K562 (cell line): ENCODE measurements around the gene ST7. TPM values are rescaled to one million over a fixed set of nuclear protein-coding genes. Genes with fewer than 3 reads are reported as not detected.
"Not testable (repeated sequence)": the region's sequence is repeated elsewhere in the genome, so short reads cannot be mapped to it uniquely, and the experiment has no call there.

Source experiments
- ATAC-seq: fragments of 200-7000 bp; cut with Tn5 transposase; 3 replicates; pipeline ENCODE4 v1.9.1; 2020; ENCODE audit warnings: moderate library complexity
- BruUV-seq: library from RNA; stranded (reverse); fragments of 400-500 nt; replicated peaks from 2 replicates; lab custom pipeline; 2021; lab: Mats Ljungman, UMichigan
- CTCF ChIA-PET: fragments of 300-600 bp; formaldehyde crosslinking; extraction: SDS; loops from one replicate; lab custom pipeline; 2021; ENCODE audit warnings: low intra/inter-chr PET ratio; lab: Yijun Ruan, JAX
- POLR2A ChIA-PET: fragments of 300-600, 350-650 bp; sonication (Branson Sonifier 250); formaldehyde crosslinking; extraction: SDS; loops from one replicate; lab custom pipeline; 2021; ENCODE audit warnings: antibody characterized with exemption, inconsistent platforms; lab: Yijun Ruan, JAX
- DNase-seq, 4 experiments: peaks; one replicate each; pipeline versions ENCODE4 v3.0.0 to v3.0.0-alpha.2; 2011 to 2018; ENCODE audit warnings: low spot score in 3 of 4, mixed read lengths in 3 of 4; ENCODE audit errors: extremely low read depth in 1 of 4
- FAIRE-seq: peaks from 2 replicates; lab custom pipeline; 2011; peaks lifted over from hg19 to GRCh38; lab: Jason Lieb, UNC
- H2AFZ ChIP-seq: 2 replicates; pipeline ENCODE4 v1.6.0; 2011; ENCODE audit warnings: low read depth, low read length, control low read depth, inconsistent platforms
- H3K27ac ChIP-seq: fragments of 200-600 bp; 3 replicates; pipeline ENCODE4 v1.8.0; 2011; ENCODE audit warnings: low read depth, mild to moderate bottlenecking, control low read depth, inconsistent platforms, low read length, moderate library complexity, mixed read lengths; ENCODE audit errors: extremely low read depth
- H3K27me3 ChIP-seq, 2 experiments: fragments of 300-600 bp in 1 of 2; 2 replicates in 1 of 2; 3 replicates in 1 of 2; pipeline versions ENCODE4 v1.6.0 to v1.8.0; 2011; ENCODE audit warnings: inconsistent platforms in 2 of 2, low read length in 2 of 2, mild to moderate bottlenecking in 1 of 2, mixed read lengths in 1 of 2, moderate library complexity in 1 of 2; ENCODE audit not compliant: control insufficient read depth in 2 of 2, insufficient read depth in 2 of 2
- H3K36me3 ChIP-seq: fragments of 300-600 bp; 3 replicates; pipeline ENCODE4 v1.8.0; 2011; ENCODE audit warnings: mild to moderate bottlenecking, low read length, inconsistent platforms; ENCODE audit not compliant: control insufficient read depth, insufficient read depth
- H3K4me1 ChIP-seq, 2 experiments: fragments of 200-600 bp in 1 of 2; replicated peaks in 1 of 2; 2 replicates in 1 of 2; 3 replicates in 1 of 2; pipeline versions ENCODE4 v1.5.1 to v1.8.0; 2011; ENCODE audit warnings: inconsistent platforms in 2 of 2, low read length in 2 of 2, mild to moderate bottlenecking in 1 of 2, mixed read lengths in 1 of 2, moderate library complexity in 1 of 2; ENCODE audit not compliant: control insufficient read depth in 2 of 2, insufficient read depth in 2 of 2
- H3K4me2 ChIP-seq: 2 replicates; pipeline ENCODE4 v1.6.1; 2011; ENCODE audit warnings: low read length, control low read depth, inconsistent platforms, mixed read lengths; ENCODE audit not compliant: insufficient read depth
- H3K4me3 ChIP-seq: fragments of 200-600 bp; sonication (generic), shearing (Covaris generic); 2 replicates; pipeline ENCODE4 v1.5.1; 2016; ENCODE audit warnings: control low read depth, inconsistent platforms
- H3K79me2 ChIP-seq: fragments of 200-600 bp; 3 replicates; pipeline ENCODE4 v1.8.0; 2011; ENCODE audit warnings: low read length, inconsistent platforms; ENCODE audit not compliant: control insufficient read depth, insufficient read depth
- H3K9ac ChIP-seq, 2 experiments: 2 replicates each; pipeline versions ENCODE4 v1.6.0 to v1.6.1; 2011; ENCODE audit warnings: low read depth in 2 of 2, low read length in 2 of 2, control low read depth in 1 of 2, inconsistent platforms in 1 of 2, mild to moderate bottlenecking in 1 of 2, mixed read lengths in 1 of 2; ENCODE audit not compliant: insufficient read depth in 1 of 2
- H3K9me1 ChIP-seq: one replicate; pipeline ENCODE4 v1.6.0; 2011; ENCODE audit warnings: inconsistent platforms, mild to moderate bottlenecking, low read length, moderate library complexity; ENCODE audit not compliant: control insufficient read depth, insufficient read depth
- H3K9me3 ChIP-seq: replicated peaks from 2 replicates; pipeline ENCODE4 v1.5.1; 2011; ENCODE audit warnings: low read depth, low read length, inconsistent platforms; ENCODE audit not compliant: control insufficient read depth, insufficient read depth
- H4K20me1 ChIP-seq: replicated peaks from 2 replicates; pipeline ENCODE4 v1.6.1; 2011; ENCODE audit warnings: low read length, inconsistent platforms, mixed read lengths; ENCODE audit not compliant: control insufficient read depth, insufficient read depth
- C11orf30 ChIP-seq: fragments of 450-650 bp; IDR thresholded peaks from 2 replicates; pipeline ENCODE4 v1.6.1; 2016; ENCODE audit warnings: low read depth, mild to moderate bottlenecking
- CHAMP1 ChIP-seq: fragments of 450-650 bp; IDR thresholded peaks from 2 replicates; pipeline ENCODE4 v1.6.1; 2016; ENCODE audit warnings: mild to moderate bottlenecking
- CREM ChIP-seq: IDR thresholded peaks from 2 replicates; pipeline ENCODE4 v1.6.1; 2014; ENCODE audit warnings: antibody characterized with exemption, low read depth
- DEAF1 ChIP-seq: fragments of 450-650 bp; formaldehyde crosslinking; IDR thresholded peaks from 2 replicates; pipeline ENCODE4 v1.4.0; 2020; ENCODE audit warnings: mild to moderate bottlenecking, moderate library complexity
- ELF1 ChIP-seq: fragments of 200-800 bp; sonication (Bioruptor generic); IDR thresholded peaks from 2 replicates; pipeline ENCODE4 v1.6.1; 2016; ENCODE audit warnings: missing genetic modification characterization, missing compliant biosample characterization
- EP300 ChIP-seq: IDR thresholded peaks from 2 replicates; pipeline ENCODE4 v1.6.1; 2012; ENCODE audit warnings: low read length, improper control_type of control experiment
- ERF ChIP-seq: fragments of 450-650 bp; formaldehyde crosslinking; IDR thresholded peaks from 2 replicates; pipeline ENCODE4 v1.4.0; 2020; ENCODE audit warnings: mild to moderate bottlenecking, mixed read lengths
- JUND ChIP-seq, 2 experiments: IDR thresholded peaks; 2 replicates in 1 of 2; 3 replicates in 1 of 2; pipeline ENCODE4 v1.6.1; 2011; ENCODE audit warnings: borderline replicate concordance in 2 of 2, low read depth in 2 of 2, low read length in 2 of 2, improper control_type of control experiment in 1 of 2, missing biosample characterization in 1 of 2, missing genetic modification characterization in 1 of 2, missing genetic modification reagents in 1 of 2
- MAFG ChIP-seq: fragments of 450-650 bp; conservative IDR thresholded peaks from 2 replicates; pipeline ENCODE4 v1.6.1; 2016; ENCODE audit warnings: missing genetic modification characterization, missing compliant biosample characterization
- MAFK ChIP-seq: IDR thresholded peaks from 2 replicates; pipeline ENCODE4 v1.6.1; 2011; ENCODE audit warnings: low read length, improper control_type of control experiment
- RB1 ChIP-seq: fragments of 450-650 bp; IDR thresholded peaks from 2 replicates; pipeline ENCODE4 v1.6.1; 2017; ENCODE audit warnings: low read depth, mild to moderate bottlenecking
- SRF ChIP-seq, 2 experiments: fragments of 250-450, 450-650 bp in 1 of 2; sonication (Bioruptor Pico) in 1 of 2; sonication (generic) in 1 of 2; formaldehyde crosslinking; IDR thresholded peaks; 2 replicates each; pipeline versions ENCODE4 v1.5.0 to v1.5.1; 2020 to 2022; ENCODE audit warnings: mild to moderate bottlenecking in 1 of 2, missing genetic modification reagents in 1 of 2
- WGBS: fragments of 100-300 bp; shearing (Covaris generic); methylation state at CpG from one replicate; pipeline ENCODE4 v1.1.6; 2016; ENCODE audit warnings: low coverage, mixed read lengths; ENCODE audit not compliant: insufficient coverage; ENCODE audit errors: missing lambda C conversion rate; 5-methylcytosine and 5-hydroxymethylcytosine counted together
- in situ Hi-C: fragments of 300-500 bp; cut with MboI; formaldehyde crosslinking; loops from 4 replicates; pipeline ENCODE4 v1.15.0; 2018; ENCODE audit warnings: inconsistent platforms, mixed read lengths
- intact Hi-C: fragments of 100-400 bp; cut with micrococcal nuclease; formaldehyde crosslinking; loops from 2 replicates; pipeline ENCODE4 v1.14.2; 2022
- polyA plus RNA-seq, 8 experiments: library from polyadenylated mRNA; depleted of rRNA in 4 of 8; stranded (reverse) in 5 of 8; unstranded in 3 of 8; fragments of >200 nt; fragmentation: Nextera tagmentation in 2 of 8; fragmentation: Illumina TruSeq in 1 of 8; extraction: Ambion mirVana in 2 of 8; extraction: Trizol in 1 of 8; gene quantifications; 2 replicates each; pipeline versions ENCODE4 v1.2.1 to v1.2.3, GENCODE V29; 2011 to 2014; ENCODE audit warnings: inconsistent platforms in 1 of 8, missing spikeins in 1 of 8
- total RNA-seq, 7 experiments: library from RNA; depleted of rRNA in 6 of 7; stranded (reverse); fragments of >200 nt in 6 of 7; fragmentation: Illumina TruSeq in 2 of 7; extraction: Trizol in 2 of 7; gene quantifications; 2 replicates each; pipeline versions ENCODE4 v1.2.1 to v1.2.3, GENCODE V29; 2011 to 2021; ENCODE audit warnings: low replicate concordance in 1 of 7

The ST7 gene
- total and polyA plus RNA-seq, 9 of the 15 experiments (the other 6 are each of a cell fraction or from before 2014, with no cell fraction given) = 23.9 to 56.3 (median 36.9) TPM

DNA sequence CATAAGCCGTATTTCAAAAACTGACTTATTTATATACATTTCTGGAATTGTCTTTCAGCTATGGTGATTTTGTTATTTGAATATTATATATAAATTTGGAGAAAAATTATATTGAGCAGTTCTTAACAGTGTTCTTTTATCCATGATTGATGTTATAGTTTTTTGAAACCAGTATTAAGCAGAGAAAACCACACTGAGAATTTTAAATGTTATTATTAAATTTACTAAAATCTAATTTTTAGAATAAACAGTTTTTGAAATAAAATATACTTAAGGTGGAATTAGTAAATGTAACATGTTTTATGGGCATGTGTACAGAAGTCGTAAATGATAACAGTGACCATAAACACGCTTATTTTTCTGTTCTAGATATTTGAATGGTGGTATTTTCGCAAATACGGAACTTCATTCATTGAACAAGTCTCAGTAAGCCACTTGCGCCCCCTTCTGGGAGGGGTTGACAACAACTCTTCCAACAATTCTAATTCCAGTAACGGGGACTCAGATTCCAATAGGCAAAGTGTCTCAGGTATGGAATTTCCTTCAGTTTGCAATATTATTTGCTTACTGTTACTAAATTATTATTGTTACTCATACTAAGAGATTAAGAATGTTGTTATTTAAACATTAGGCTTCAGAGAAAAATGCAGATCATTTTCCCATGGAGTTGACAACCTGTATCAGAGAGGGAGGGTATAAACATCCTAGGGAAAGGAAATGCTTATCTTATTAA, 166.1 kb downstream of the ST7 start (continued):
- peak; percentile 15; the same call in 1 of the 2 replicates for TF ChIP-seq MAFK
- TF ChIP-seq ERF = no peak
- TF ChIP-seq JUND (IDR thresholded peaks at IDR 0.05; ENCODE audit: borderline replicate concordance, low read depth, low read length) = peak; percentile 8; the same call in 1 of the 2 replicates
- no peak; the same call in 2 of the 3 replicates for TF ChIP-seq JUND (tag; IDR thresholded peaks at IDR 0.05; ENCODE audit: borderline replicate concordance, low read depth, low read length)
- peak; percentile 35; the same call in 1 of the 2 replicates for TF ChIP-seq CREM
- TF ChIP-seq C11orf30 = peak; percentile 37; the same call in 1 of the 2 replicates
- peak; percentile 42; the same call in 1 of the 2 replicates for TF ChIP-seq ELF1
- peak; percentile 59; the same call in 1 of the 2 replicates for TF ChIP-seq RB1
- 0 out of 2 replicates have a peak, but pooled peaks have one; percentile 23 for TF ChIP-seq CHAMP1
- 0 out of 2 replicates have a peak, but pooled peaks have one; percentile 2 for TF ChIP-seq EP300
- TF ChIP-seq DEAF1 (CRISPR knock-in tag) = peak; percentile 98
- peak; percentile 45; the same call in 1 of the 2 replicates for TF ChIP-seq MAFG (tag)
- TF ChIP-seq SRF (CRISPR knock-in tag; IDR thresholded peaks at IDR 0.05) = 0 out of 4 replicates have a peak, but pooled peaks of 1 of the 2 experiments have one; percentile 38

DNA sequence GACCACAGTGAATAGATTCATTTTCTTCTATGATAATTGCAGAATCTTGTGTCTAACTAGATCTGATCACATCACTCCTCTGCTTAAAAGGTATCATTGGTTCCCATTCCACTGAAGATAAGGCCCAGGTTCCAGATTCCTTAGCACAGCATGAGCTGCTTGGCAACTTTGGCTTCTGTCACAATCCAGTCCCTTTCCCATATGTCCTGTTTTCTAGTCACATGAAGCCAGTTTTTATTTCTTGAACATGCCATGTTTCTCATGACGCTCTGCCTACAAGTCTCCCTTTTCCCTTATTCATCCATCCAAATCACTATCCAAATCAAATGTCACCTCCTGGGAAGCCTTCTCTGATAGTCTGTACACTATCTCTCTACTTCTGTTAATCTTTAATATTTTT, 167.0 kb downstream of the ST7 start:
- POLR2A ChIA-PET, H4K20me1 ChIP-seq, BruUV-seq, H3K9me3 ChIP-seq, H3K9me1 ChIP-seq, H3K27ac ChIP-seq, H3K4me3 ChIP-seq, DNase-seq, H3K79me2 ChIP-seq, H3K27me3 ChIP-seq, ATAC-seq, FAIRE-seq, H2AFZ ChIP-seq, H3K4me2 ChIP-seq, H3K9ac ChIP-seq: not testable (repeated sequence)
- Histone ChIP-seq H3K36me3 (peaks cover 22% of the 10 kb centered on the region; the same call in 2 of the 3 replicates), H3K4me1 (peaks cover 0 to 15% of the 10 kb centered on the region in 2 experiments; a peak in 3 of 5 replicates)
- intact Hi-C loops (loop anchor here (10.0 kb wide), 2 partner anchors 526 to 946 kb away; no protein-coding TSS in a partner anchor), in situ Hi-C loops (loop anchor here (5.0 kb wide), 1 partner anchor 193 kb away; no protein-coding TSS in a partner anchor)
- WGBS = 88% methylated on average over 1 of the region's 1 CpG
- CTCF ChIA-PET = interaction anchor here (0.6 to 6.9 kb wide), 6 partner anchors 135 to 1214 kb away, joined by 3 to 143 read pairs (median 8); partner anchors contain the start of gene ST7
